ENCODE results near the gene IFRD2.
A peak's percentile ranks its signal among the peaks of the same experiment; 100 is the strongest.

IFRD2 gene

DNA sequence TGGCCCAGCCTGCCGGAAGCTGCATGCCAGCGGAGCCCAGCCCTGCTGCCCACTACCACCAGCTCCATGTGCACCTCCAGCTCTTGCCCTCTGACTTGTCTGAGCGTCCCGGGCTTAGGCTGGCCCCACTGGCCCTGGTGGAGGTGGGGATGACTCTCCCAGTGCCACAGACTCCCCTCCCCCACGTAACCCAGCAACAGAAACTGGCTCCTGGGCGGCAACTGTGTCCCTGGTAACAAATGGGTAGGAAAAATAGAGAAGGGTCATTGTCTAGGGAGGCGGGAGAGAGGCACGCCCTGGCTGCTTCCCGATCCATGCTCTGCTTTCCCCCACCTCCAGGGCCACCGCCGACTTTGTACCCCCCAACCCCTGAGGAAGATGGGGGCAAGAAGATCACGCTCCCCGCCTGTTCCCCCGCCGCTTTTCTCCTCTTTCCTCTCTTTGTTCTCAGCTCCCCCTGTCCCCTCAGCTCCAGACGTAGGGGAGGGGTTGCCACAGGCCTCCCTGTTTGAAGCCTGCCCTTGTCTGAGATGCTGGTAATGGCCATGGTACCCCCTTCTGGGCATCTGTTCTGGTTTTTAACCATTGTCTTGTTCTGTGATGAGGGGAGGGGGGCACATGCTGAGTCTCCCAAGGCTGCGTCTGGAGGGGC lies 34.1 kb downstream of the IFRD2 start:
- Histone ChIP-seq H3K4me1 (ENCODE audit: insufficient read depth, poor library complexity, severe bottlenecking) (peaks cover 21% of the 10 kb centered on the region), H3K27me3 (ENCODE audit: insufficient read depth, poor library complexity, severe bottlenecking) (no peaks in the 10 kb centered on the region), H3K27ac (ENCODE audit: poor library complexity, severe bottlenecking) (peak overlapping the region; percentile 59), H3K4me3 (ENCODE audit: severe bottlenecking) (no peak overlapping the region), H3K9me3 (ENCODE audit: severe bottlenecking) (no peaks in the 10 kb centered on the region), H3K36me3 (ENCODE audit: low read depth) (peaks cover 52% of the 10 kb centered on the region)
- ATAC-seq (ENCODE audit: low read depth) (no peak), DNase-seq (ENCODE audit: low spot score) (no peak)
- TF ChIP-seq, protein P1, sequence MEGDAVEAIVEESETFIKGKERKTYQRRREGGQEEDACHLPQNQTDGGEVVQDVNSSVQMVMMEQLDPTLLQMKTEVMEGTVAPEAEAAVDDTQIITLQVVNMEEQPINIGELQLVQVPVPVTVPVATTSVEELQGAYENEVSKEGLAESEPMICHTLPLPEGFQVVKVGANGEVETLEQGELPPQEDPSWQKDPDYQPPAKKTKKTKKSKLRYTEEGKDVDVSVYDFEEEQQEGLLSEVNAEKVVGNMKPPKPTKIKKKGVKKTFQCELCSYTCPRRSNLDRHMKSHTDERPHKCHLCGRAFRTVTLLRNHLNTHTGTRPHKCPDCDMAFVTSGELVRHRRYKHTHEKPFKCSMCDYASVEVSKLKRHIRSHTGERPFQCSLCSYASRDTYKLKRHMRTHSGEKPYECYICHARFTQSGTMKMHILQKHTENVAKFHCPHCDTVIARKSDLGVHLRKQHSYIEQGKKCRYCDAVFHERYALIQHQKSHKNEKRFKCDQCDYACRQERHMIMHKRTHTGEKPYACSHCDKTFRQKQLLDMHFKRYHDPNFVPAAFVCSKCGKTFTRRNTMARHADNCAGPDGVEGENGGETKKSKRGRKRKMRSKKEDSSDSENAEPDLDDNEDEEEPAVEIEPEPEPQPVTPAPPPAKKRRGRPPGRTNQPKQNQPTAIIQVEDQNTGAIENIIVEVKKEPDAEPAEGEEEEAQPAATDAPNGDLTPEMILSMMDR (IDR thresholded peaks at IDR 0.05; ENCODE audit: poor library complexity, severe bottlenecking), result no peak

DNA sequence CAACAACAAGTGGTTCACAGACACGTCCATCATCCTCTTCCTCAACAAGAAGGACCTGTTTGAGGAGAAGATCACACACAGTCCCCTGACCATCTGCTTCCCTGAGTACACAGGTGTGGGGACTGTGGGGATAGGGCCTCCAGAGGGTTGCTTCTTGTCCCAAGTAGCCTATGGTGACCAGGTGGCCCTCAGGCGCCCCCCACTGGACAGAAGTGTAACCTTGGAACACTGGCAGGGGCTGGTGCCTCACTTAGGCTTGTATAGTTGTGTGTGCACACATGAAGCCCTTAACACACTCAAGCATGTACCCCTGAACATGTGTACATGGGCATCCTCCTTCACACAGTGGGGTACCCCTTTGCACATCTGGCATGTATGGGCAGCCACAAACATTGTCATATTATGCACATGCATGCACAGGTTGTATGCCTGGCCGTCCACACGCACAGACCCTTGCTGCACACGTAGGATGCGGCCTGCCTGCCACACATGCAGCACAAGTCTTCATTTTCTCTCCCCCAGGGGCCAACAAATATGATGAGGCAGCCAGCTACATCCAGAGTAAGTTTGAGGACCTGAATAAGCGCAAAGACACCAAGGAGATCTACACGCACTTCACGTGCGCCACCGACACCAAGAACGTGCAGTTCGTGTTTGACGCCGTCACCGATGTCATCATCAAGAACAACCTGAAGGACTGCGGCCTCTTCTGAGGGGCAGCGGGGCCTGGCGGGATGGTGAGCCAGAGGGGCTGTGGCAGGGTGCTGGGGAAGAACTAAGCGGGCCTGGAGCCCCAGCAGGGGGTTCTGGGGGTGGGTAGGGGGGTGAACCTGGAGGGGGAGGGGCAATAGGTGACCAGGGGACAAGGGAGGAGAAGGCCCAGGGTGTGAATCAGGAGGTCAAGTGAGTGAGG lies 35.0 kb downstream of the IFRD2 start:
- no peak for ATAC-seq (ENCODE audit: low read depth)
- no peak for DNase-seq (ENCODE audit: low spot score)
- Histone ChIP-seq H3K4me1 (ENCODE audit: insufficient read depth, poor library complexity, severe bottlenecking) (peaks cover 27% of the 10 kb centered on the region), H3K36me3 (ENCODE audit: low read depth) (peaks cover 61% of the 10 kb centered on the region), H3K4me3 (ENCODE audit: severe bottlenecking) (no peak overlapping the region), H3K27ac (ENCODE audit: poor library complexity, severe bottlenecking) (no peak overlapping the region), H3K9me3 (ENCODE audit: severe bottlenecking) (no peaks in the 10 kb centered on the region), H3K27me3 (ENCODE audit: insufficient read depth, poor library complexity, severe bottlenecking) (no peaks in the 10 kb centered on the region)
- TF ChIP-seq, protein P1 (IDR thresholded peaks at IDR 0.05; ENCODE audit: poor library complexity, severe bottlenecking), result peak; percentile 43

DNA sequence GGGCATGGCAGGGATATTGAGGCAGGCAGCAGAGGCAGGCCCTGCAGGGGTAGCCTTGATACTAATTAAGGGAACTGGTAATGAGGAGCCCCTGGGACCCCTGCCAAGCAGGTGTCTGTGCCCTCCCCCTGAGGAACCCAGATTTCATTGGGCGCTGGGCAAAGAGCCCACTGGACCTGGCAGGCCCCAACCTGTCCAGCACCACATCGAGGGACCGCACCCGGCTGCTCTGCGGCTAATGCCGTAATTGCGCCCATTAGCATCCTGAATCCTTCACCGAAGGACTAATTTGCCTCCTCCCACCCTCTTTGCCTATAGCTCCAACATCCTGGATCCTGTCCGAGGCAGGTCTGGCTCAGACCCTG lies 37.0 kb downstream of the IFRD2 start:
- no peak overlapping the region for H3K4me3 ChIP-seq (ENCODE audit: severe bottlenecking)
- H3K4me1 ChIP-seq (ENCODE audit: insufficient read depth, poor library complexity, severe bottlenecking), result peaks cover 37% of the 10 kb centered on the region
- peaks cover 79% of the 10 kb centered on the region for H3K36me3 ChIP-seq (ENCODE audit: low read depth)
- DNase-seq (ENCODE audit: low spot score) (no peak), ATAC-seq (ENCODE audit: low read depth) (0 out of 3 replicates have a peak, but pooled peaks have one; percentile 3)
- no peaks in the 10 kb centered on the region for H3K27me3 ChIP-seq (ENCODE audit: insufficient read depth, poor library complexity, severe bottlenecking)
- TF ChIP-seq, protein P1 (IDR thresholded peaks at IDR 0.05; ENCODE audit: poor library complexity, severe bottlenecking), result no peak
- no peaks in the 10 kb centered on the region for H3K9me3 ChIP-seq (ENCODE audit: severe bottlenecking)
- H3K27ac ChIP-seq (ENCODE audit: poor library complexity, severe bottlenecking), result peak overlapping the region; percentile 93

DNA sequence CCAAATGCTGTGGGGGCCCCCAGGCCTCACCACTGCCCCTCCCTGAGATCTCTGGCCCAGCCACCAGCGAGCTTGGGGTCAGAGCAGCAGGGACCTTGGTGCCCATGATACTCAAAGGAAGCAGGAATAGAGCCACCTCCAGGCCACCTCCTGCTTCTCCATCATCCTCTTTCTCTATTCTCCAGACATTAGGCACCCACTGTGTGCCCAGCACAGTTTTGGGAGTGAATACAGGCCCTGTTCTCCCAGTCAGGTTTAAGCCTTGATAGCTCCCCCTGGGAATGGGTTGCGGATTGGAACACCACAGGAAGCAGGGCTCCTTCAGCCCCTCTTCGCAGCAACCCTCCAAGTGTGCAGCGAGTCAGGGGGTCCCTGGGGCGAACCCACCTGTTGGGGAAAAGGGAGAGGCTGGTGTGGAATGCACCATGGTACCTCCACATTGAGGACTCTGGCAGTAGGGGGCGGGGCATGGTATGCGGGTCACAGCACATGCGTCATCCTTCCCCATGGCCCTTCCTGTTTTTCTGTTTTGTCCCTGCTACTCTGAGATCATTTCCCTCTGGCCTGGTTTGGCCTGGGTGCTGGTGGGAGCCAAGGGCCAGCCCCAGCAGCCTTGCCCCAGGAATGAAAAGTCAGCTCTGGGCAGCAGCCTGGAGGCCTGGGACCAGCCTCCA lies 37.5 kb downstream of the IFRD2 start:
- ATAC-seq (ENCODE audit: low read depth), result peak; percentile 21
- TF ChIP-seq, protein P1 (IDR thresholded peaks at IDR 0.05; ENCODE audit: poor library complexity, severe bottlenecking), result no peak
- no peak for DNase-seq (ENCODE audit: low spot score)
- Histone ChIP-seq H3K36me3 (ENCODE audit: low read depth) (peaks cover 81% of the 10 kb centered on the region), H3K4me3 (ENCODE audit: severe bottlenecking) (no peak overlapping the region), H3K27me3 (ENCODE audit: insufficient read depth, poor library complexity, severe bottlenecking) (no peaks in the 10 kb centered on the region), H3K4me1 (ENCODE audit: insufficient read depth, poor library complexity, severe bottlenecking) (peaks cover 36% of the 10 kb centered on the region), H3K27ac (ENCODE audit: poor library complexity, severe bottlenecking) (peak overlapping the region; percentile 93), H3K9me3 (ENCODE audit: severe bottlenecking) (no peaks in the 10 kb centered on the region)

Data from RWPE2 (cell line).